ENCODE results near the gene SYT9. TPM values are rescaled to one million over a fixed set of nuclear protein-coding genes. Genes with fewer than 3 reads are reported as not detected.

The SYT9 gene
- total and polyA plus RNA-seq, 2 donors (not counting 3 experiments of a cell fraction or from before 2014, with no cell fraction given), result 0.23 TPM; not detected in 1

- no peak for DNase-seq (ENCODE audit: low read depth, low spot score)
- Histone ChIP-seq H3K4me3 (replicated peaks in 1 of 3; ENCODE audit: insufficient read depth in 1 of 3, low read depth in 1 of 3, low read length in 3 of 3) (no peak overlapping the region), H3K79me2 (ENCODE audit: control insufficient read depth, insufficient read depth, low read length) (no peaks in the 10 kb centered on the region), H3K9me3 (replicated peaks; ENCODE audit: control insufficient read depth, insufficient read depth, low read length) (no peaks in the 10 kb centered on the region), H3K4me1 (ENCODE audit: control insufficient read depth, extremely low read depth, insufficient read depth, low read length) (no peaks in the 10 kb centered on the region), H3K27ac (ENCODE audit: insufficient read depth, low read depth, low read length) (no peak overlapping the region), H2AFZ (ENCODE audit: low read depth, low read length) (no peak overlapping the region), H4K20me1 (replicated peaks; ENCODE audit: control insufficient read depth, extremely low read depth, insufficient read depth, low read length) (no peaks in the 10 kb centered on the region), H3K4me2 (ENCODE audit: insufficient read depth, low read length) (no peak overlapping the region), H3K27me3 (ENCODE audit: control insufficient read depth in 2 of 2, insufficient read depth in 2 of 2, low read length in 2 of 2) (no peaks in the 10 kb centered on the region), H3K36me3 (ENCODE audit: control insufficient read depth in 2 of 2, extremely low read depth in 1 of 2, insufficient read depth in 2 of 2, low read length in 2 of 2) (no peaks in the 10 kb centered on the region), H3K9me1 (replicated peaks; ENCODE audit: control insufficient read depth, extremely low read depth, insufficient read depth, low read length) (no peaks in the 10 kb centered on the region), H3K9ac (replicated peaks; ENCODE audit: extremely low read depth, insufficient read depth, low read length) (no peak overlapping the region)
- POLR2A ChIA-PET, result no interaction called here
- no TSS peak for BruUV-seq (replicated peaks)
- TF ChIP-seq GATA2 (IDR thresholded peaks at IDR 0.05; ENCODE audit: insufficient read depth, insufficient read length, low read depth, low read length) (no peak), MYC (IDR thresholded peaks at IDR 0.05; ENCODE audit: low read depth, low read length) (no peak), JUN (IDR thresholded peaks at IDR 0.05; ENCODE audit: borderline replicate concordance, insufficient read depth, insufficient read length, low read depth) (no peak), FOS (IDR thresholded peaks at IDR 0.05; ENCODE audit: borderline replicate concordance, insufficient read depth, low read length) (no peak), EZH2 (IDR thresholded peaks at IDR 0.05; ENCODE audit: borderline replicate concordance, low read depth, low read length, severe bottlenecking) (no peak), MAX (IDR thresholded peaks at IDR 0.05; ENCODE audit: insufficient read depth, insufficient read length) (no peak), POLR2A (IDR thresholded peaks at IDR 0.05; ENCODE audit: low read depth, low read length) (no peak), POLR2AphosphoS5 (IDR thresholded peaks at IDR 0.05; ENCODE audit: insufficient read depth, low read depth, low read length) (no peak)
- TF ChIP-seq, protein P1, sequence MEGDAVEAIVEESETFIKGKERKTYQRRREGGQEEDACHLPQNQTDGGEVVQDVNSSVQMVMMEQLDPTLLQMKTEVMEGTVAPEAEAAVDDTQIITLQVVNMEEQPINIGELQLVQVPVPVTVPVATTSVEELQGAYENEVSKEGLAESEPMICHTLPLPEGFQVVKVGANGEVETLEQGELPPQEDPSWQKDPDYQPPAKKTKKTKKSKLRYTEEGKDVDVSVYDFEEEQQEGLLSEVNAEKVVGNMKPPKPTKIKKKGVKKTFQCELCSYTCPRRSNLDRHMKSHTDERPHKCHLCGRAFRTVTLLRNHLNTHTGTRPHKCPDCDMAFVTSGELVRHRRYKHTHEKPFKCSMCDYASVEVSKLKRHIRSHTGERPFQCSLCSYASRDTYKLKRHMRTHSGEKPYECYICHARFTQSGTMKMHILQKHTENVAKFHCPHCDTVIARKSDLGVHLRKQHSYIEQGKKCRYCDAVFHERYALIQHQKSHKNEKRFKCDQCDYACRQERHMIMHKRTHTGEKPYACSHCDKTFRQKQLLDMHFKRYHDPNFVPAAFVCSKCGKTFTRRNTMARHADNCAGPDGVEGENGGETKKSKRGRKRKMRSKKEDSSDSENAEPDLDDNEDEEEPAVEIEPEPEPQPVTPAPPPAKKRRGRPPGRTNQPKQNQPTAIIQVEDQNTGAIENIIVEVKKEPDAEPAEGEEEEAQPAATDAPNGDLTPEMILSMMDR (IDR thresholded peaks at IDR 0.05; ENCODE audit: extremely low read depth in 1 of 2, insufficient read depth in 1 of 2, low read depth in 1 of 2, low read length in 2 of 2), result no peak
- CTCF ChIA-PET, result interaction anchor here (1.1 kb wide), 1 partner anchor 14 kb away, joined by 4 read pairs; the partner anchor contains the start of gene OLFML1
- dilution Hi-C loops (cut with MboI; ENCODE audit: extremely low pct_ligation_motif_present, low sequenced_read_pairs) (no loop called here), intact Hi-C loops (cut with micrococcal nuclease) (no loop called here)
- FAIRE-seq, result no peak
Observed at GRCh38 chr11:7499081-7499480, 247.4 kb downstream of the SYT9 start.

All from endothelial cell of umbilical vein (primary cell).